MM.1S (cell line): ENCODE data around the gene LSM7.

ENCODE experiments used
- DNase-seq: peaks from one replicate; pipeline ENCODE4 v3.0.0-alpha.2; 2015
- H2AFZ ChIP-seq: fragments of 300-600 bp; sonication (generic); 2 replicates; pipeline ENCODE4 v1.6.0; 2016; ENCODE audit warnings: antibody characterized with exemption, low read length
- H3F3A ChIP-seq: fragments of 300-600 bp; sonication (generic); 2 replicates; pipeline ENCODE4 v1.6.1; 2016; ENCODE audit warnings: mild to moderate bottlenecking, antibody characterized with exemption, low read length, moderate library complexity, mixed read lengths; ENCODE audit not compliant: insufficient read depth
- H3K27ac ChIP-seq: fragments of 300-600 bp; sonication (generic); 2 replicates; pipeline ENCODE4 v1.5.1; 2016; ENCODE audit warnings: mild to moderate bottlenecking, low read length
- H3K27me3 ChIP-seq: fragments of 300-600 bp; sonication (generic); replicated peaks from 2 replicates; pipeline ENCODE4 v1.6.0; 2016; ENCODE audit warnings: low read length; ENCODE audit not compliant: insufficient read depth
- H3K36me3 ChIP-seq: fragments of 300-600 bp; sonication (generic); replicated peaks from 2 replicates; pipeline ENCODE4 v1.6.1; 2016; ENCODE audit warnings: mild to moderate bottlenecking, low read length, mixed read lengths; ENCODE audit not compliant: insufficient read depth
- H3K4me1 ChIP-seq: fragments of 300-600 bp; sonication (generic); 2 replicates; pipeline ENCODE4 v1.6.1; 2016; ENCODE audit warnings: low read length, mixed read lengths
- H3K4me2 ChIP-seq: fragments of 300-600 bp; sonication (generic); 2 replicates; pipeline ENCODE4 v1.6.0; 2016; ENCODE audit warnings: low read depth, low read length
- H3K4me3 ChIP-seq: fragments of 300-600 bp; sonication (generic); 2 replicates; pipeline ENCODE4 v1.5.1; 2016; ENCODE audit warnings: low read length, mixed read lengths
- H3K79me2 ChIP-seq: fragments of 300-600 bp; sonication (generic); 2 replicates; pipeline ENCODE4 v1.6.1; 2016; ENCODE audit warnings: mixed run types, low read length, mixed read lengths
- H3K9ac ChIP-seq: fragments of 300-600 bp; sonication (generic); 2 replicates; pipeline ENCODE4 v1.6.1; 2016; ENCODE audit warnings: low read length, mixed read lengths
- H3K9me2 ChIP-seq: fragments of 300-600 bp; sonication (generic); replicated peaks from 2 replicates; pipeline ENCODE4 v1.6.1; 2016; ENCODE audit warnings: mild to moderate bottlenecking, low read length, mixed read lengths; ENCODE audit not compliant: insufficient read depth
- H3K9me3 ChIP-seq: fragments of 300-600 bp; sonication (generic); replicated peaks from 2 replicates; pipeline ENCODE4 v1.6.1; 2016; ENCODE audit warnings: mild to moderate bottlenecking, low read length, mixed read lengths; ENCODE audit not compliant: insufficient read depth
- H4K20me1 ChIP-seq: fragments of 300-600 bp; sonication (generic); 2 replicates; pipeline ENCODE4 v1.6.1; 2016; ENCODE audit warnings: mild to moderate bottlenecking, low read length, moderate library complexity, mixed read lengths; ENCODE audit not compliant: insufficient read depth
- EZH2 ChIP-seq: fragments of 300-600 bp; sonication (generic); optimal IDR thresholded peaks from 2 replicates; pipeline ENCODE3; 2017; ENCODE audit warnings: low read depth, mild to moderate bottlenecking, antibody characterized with exemption, low read length, mixed read lengths
- EZH2phosphoT487 ChIP-seq: fragments of 300-600 bp; sonication (generic); IDR thresholded peaks from 2 replicates; pipeline ENCODE4 v1.6.1; 2018; ENCODE audit warnings: antibody characterized with exemption, low read length
- TF ChIP-seq, protein P1 (sequence below): fragments of 300-600 bp; sonication (generic); IDR thresholded peaks from 2 replicates; pipeline ENCODE4 v1.5.1; 2016; ENCODE audit warnings: antibody characterized with exemption, low read length, mixed read lengths

LSM7 gene

DNA sequence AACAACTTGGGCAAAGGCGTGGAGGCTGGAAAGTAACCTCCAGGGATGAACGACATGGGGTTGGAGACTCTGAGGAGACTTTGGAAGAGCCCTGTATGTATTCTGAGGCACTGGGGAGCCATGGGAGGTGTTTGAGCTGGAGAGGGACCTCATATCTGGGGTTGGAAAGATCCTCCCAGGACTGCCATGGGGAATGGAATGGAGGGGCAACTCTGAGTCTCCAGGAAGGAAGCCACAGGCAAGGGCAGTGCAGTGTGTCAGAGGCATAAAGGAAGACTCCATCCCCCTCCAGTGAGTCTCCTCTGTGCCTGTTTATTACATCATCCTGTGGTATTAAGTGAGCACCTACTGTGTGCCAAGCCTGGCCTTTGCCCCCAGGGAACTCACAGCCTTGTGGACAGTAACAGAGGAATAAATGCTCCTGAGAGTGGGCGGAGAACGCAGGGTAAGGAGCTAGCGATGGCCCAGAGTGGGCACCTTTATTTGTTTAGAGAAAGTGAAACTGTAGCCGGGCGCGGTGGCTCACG is 54.1 kb downstream of the LSM7 start:
- Histone ChIP-seq H3K9me3 (no peaks in the 10 kb centered on the region), H3K4me3 (0 out of 2 replicates have a peak overlapping the region, but pooled peaks have one; percentile 10), H3K9ac (no peak overlapping the region), H2AFZ (no peak overlapping the region), H3K27ac (no peak overlapping the region), H3K4me2 (peak overlapping the region; percentile 75; the same call in 1 of the 2 replicates), H3F3A (peaks cover 47% of the 10 kb centered on the region), H3K27me3 (no peaks in the 10 kb centered on the region), H3K79me2 (peaks cover 59% of the 10 kb centered on the region), H3K4me1 (peaks cover 26% of the 10 kb centered on the region), H3K9me2 (no peaks in the 10 kb centered on the region), H4K20me1 (peaks cover 38% of the 10 kb centered on the region), H3K36me3 (peaks cover 17% of the 10 kb centered on the region)
- DNase-seq, result peak; percentile 4
- no peak for TF ChIP-seq EZH2phosphoT487
- TF ChIP-seq EZH2, result no peak
- TF ChIP-seq, protein P1, sequence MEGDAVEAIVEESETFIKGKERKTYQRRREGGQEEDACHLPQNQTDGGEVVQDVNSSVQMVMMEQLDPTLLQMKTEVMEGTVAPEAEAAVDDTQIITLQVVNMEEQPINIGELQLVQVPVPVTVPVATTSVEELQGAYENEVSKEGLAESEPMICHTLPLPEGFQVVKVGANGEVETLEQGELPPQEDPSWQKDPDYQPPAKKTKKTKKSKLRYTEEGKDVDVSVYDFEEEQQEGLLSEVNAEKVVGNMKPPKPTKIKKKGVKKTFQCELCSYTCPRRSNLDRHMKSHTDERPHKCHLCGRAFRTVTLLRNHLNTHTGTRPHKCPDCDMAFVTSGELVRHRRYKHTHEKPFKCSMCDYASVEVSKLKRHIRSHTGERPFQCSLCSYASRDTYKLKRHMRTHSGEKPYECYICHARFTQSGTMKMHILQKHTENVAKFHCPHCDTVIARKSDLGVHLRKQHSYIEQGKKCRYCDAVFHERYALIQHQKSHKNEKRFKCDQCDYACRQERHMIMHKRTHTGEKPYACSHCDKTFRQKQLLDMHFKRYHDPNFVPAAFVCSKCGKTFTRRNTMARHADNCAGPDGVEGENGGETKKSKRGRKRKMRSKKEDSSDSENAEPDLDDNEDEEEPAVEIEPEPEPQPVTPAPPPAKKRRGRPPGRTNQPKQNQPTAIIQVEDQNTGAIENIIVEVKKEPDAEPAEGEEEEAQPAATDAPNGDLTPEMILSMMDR, result no peak

GRCh38 chr19:2273356-2274184 is 54.8 kb downstream of the LSM7 start:
- Histone ChIP-seq H3K79me2 (peaks cover 64% of the 10 kb centered on the region), H3K4me1 (peaks cover 29% of the 10 kb centered on the region), H3K36me3 (peaks cover 17% of the 10 kb centered on the region), H3K9ac (no peak overlapping the region; the same call in 1 of the 2 replicates), H3K9me2 (no peaks in the 10 kb centered on the region), H3K27me3 (no peaks in the 10 kb centered on the region), H4K20me1 (peaks cover 38% of the 10 kb centered on the region), H3K4me3 (peak overlapping the region; percentile 18; the same call in 1 of the 2 replicates), H3F3A (peaks cover 47% of the 10 kb centered on the region), H2AFZ (no peak overlapping the region), H3K4me2 (peak overlapping the region; percentile 75), H3K27ac (peak overlapping the region; percentile 61), H3K9me3 (no peaks in the 10 kb centered on the region)
- TF ChIP-seq, protein P1, result peak; percentile 99
- no peak for TF ChIP-seq EZH2phosphoT487
- peak; percentile 94 for DNase-seq
